WI38 (cell line): ENCODE data around the gene GGT5.
"Not testable (repeated sequence)": the region's sequence is repeated elsewhere in the genome, so short reads cannot be mapped to it uniquely, and the experiment has no call there.

Experiments used
- H3K4me3 ChIP-seq: 2 replicates; pipeline ENCODE4 v1.5.1; 2011; ENCODE audit warnings: low read depth, mild to moderate bottlenecking, control low read depth, low read length
- CTCF ChIP-seq: IDR thresholded peaks from 2 replicates; pipeline ENCODE4 v1.5.1; 2012; ENCODE audit warnings: low read depth, mild to moderate bottlenecking, control low read depth, low read length

GGT5 gene

DNA sequence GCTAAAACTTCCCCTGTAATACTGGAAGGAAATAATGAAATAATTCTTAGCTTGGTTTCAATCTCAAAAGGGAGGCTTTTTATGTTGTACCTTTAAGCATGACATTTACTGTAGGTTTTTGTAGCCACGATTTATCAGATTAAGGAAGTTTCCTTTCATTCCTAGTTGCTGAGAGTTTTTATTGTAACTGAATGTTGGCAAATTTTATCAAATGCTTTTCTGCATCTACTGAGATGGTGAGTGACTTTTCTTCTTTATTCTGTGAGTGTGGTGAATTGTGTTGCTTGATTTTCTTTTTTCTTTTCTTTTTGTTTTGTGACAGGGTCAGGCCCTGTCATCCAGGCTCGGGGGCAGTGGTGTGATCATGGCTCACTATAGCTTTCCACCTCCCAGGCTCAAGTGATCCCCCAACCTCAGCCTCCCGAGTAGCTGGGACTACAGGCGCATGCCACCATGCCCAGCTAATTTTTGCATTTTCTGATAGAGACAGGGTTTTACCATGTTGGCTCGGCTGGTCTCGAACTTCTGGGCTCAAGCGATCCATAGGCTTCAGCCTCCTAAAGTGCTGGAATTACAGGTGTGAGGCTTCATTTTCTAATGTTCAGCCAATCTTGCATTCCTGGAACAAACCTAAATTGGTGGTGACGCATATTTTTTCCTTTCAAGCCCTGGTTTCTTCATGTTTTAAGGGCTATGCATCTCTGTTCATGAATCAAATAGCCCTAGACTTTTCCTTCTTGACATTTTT is 37.4 kb downstream of the GGT5 start:
- TF ChIP-seq CTCF: no peak
- H3K4me3 ChIP-seq: no peak overlapping the region

GRCh38 chr22:24206460-24207263 is 38.2 kb downstream of the GGT5 start:
- not testable (repeated sequence) for H3K4me3 ChIP-seq

GRCh38 chr22:24205438-24206195 is 39.3 kb downstream of the GGT5 start:
- TF ChIP-seq CTCF: no peak
- H3K4me3 ChIP-seq: no peak overlapping the region

DNA sequence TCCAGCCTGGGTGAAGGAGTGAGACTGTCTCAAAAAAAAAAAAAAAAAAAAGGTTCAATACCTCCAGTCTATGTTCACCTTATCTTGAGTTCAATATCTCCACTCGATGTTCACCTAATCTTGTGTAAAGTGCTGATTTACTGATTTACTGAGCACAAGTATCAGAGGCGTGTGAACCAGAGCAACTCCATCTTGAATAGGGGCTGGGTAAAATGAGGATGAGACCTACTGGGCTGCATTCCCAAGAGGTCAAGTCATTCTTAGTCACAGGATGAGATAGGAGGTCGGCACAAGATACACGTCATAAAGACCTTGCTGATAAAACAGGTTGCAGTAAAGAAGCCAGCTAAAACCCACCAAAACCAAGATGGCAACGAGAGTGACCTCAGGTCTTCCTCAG is 41.0 kb downstream of the GGT5 start:
- H3K4me3 ChIP-seq: not testable (repeated sequence)

GRCh38 chr22:24201681-24202614 is 42.9 kb downstream of the GGT5 start:
- TF ChIP-seq CTCF: no peak
- H3K4me3 ChIP-seq: no peak overlapping the region

GRCh38 chr22:24200619-24201212 is 44.2 kb downstream of the GGT5 start:
- TF ChIP-seq CTCF: no peak
- no peak overlapping the region for H3K4me3 ChIP-seq

- no peak overlapping the region for H3K4me3 ChIP-seq
- TF ChIP-seq CTCF: no peak
Observed at GRCh38 chr22:24198682-24199052, 46.2 kb downstream of the GGT5 start.
